ENCODE data around the gene PPIL1.

- TF ChIP-seq CTCF (IDR thresholded peaks at IDR 0.05) (no peak), POLR2A (IDR thresholded peaks at IDR 0.05) (no peak), EP300 (IDR thresholded peaks at IDR 0.05) (no peak), POLR2AphosphoS5 (IDR thresholded peaks at IDR 0.05) (no peak)
Observed at GRCh38 chr6:36873115-36873514, 1.5 kb downstream of the PPIL1 start.
